Cortex of kidney (tissue), 1 donor: ENCODE measurements around the gene CGB8.
"Not testable (repeated sequence)": the region's sequence is repeated elsewhere in the genome, so short reads cannot be mapped to it uniquely, and the experiment has no call there.

Source experiments
- DNase-seq: peaks from one replicate; lab custom pipeline; 2025; lab: John Stamatoyannopoulos, UW

The CGB8 gene

GRCh38 chr19:49030323-49030722 is 18.6 kb downstream of the CGB8 start:
- not testable (repeated sequence) for DNase-seq

- not testable (repeated sequence) for DNase-seq
Measured at GRCh38 chr19:49029749-49030148, 19.2 kb downstream of the CGB8 start.

- DNase-seq = not testable (repeated sequence)
Measured at GRCh38 chr19:49028686-49029085, 20.2 kb downstream of the CGB8 start.

GRCh38 chr19:49025599-49025998 is 23.3 kb downstream of the CGB8 start:
- not testable (repeated sequence) for DNase-seq

GRCh38 chr19:49025088-49025487 is 23.8 kb downstream of the CGB8 start:
- DNase-seq = not testable (repeated sequence)

GRCh38 chr19:49024233-49024632 is 24.7 kb downstream of the CGB8 start, which contains the start of gene CGB3:
Gene CGB3, minus strand, starts transcription at chr19:49024333. Its CDS starts 362 bp downstream, at chr19:49023971.
- not testable (repeated sequence) for DNase-seq

- DNase-seq = no peak
Measured at GRCh38 chr19:49022116-49022515, 26.8 kb downstream of the CGB8 start.

- no peak for DNase-seq
Measured at GRCh38 chr19:49020931-49021895, 27.7 kb downstream of the CGB8 start.

- no peak for DNase-seq
Measured at GRCh38 chr19:49020342-49020741, 28.6 kb downstream of the CGB8 start.

- DNase-seq = no peak
Measured at GRCh38 chr19:49019242-49019932, 29.5 kb downstream of the CGB8 start.

- not testable (repeated sequence) for DNase-seq
Measured at GRCh38 chr19:49018388-49019241, 30.3 kb downstream of the CGB8 start.

GRCh38 chr19:49017666-49018351 is 31.1 kb downstream of the CGB8 start:
- no peak for DNase-seq

- DNase-seq = no peak
Measured at GRCh38 chr19:49017041-49017665, 31.8 kb downstream of the CGB8 start, which contains the start of gene LHB. Gene LHB, minus strand, starts transcription at chr19:49017091. Its CDS starts 10 bp downstream, at chr19:49017081.

- no peak for DNase-seq
Measured at GRCh38 chr19:49016067-49016839, 32.7 kb downstream of the CGB8 start.

GRCh38 chr19:49014870-49015255 is 34.0 kb downstream of the CGB8 start:
- DNase-seq = no peak

GRCh38 chr19:49014123-49014869 is 34.6 kb downstream of the CGB8 start:
- DNase-seq = no peak

GRCh38 chr19:49011194-49011593 is 37.7 kb downstream of the CGB8 start:
- no peak for DNase-seq

- DNase-seq = no peak
Measured at GRCh38 chr19:49010453-49010852, 38.5 kb downstream of the CGB8 start.

GRCh38 chr19:49009828-49010227 is 39.1 kb downstream of the CGB8 start:
- DNase-seq = no peak
